Liver (tissue), 9 donors: ENCODE measurements around the gene AKTIP. TPM values are rescaled to one million over a fixed set of nuclear protein-coding genes. Genes with fewer than 3 reads are reported as not detected.

Experiments used
- DNase-seq: peaks from one replicate; pipeline ENCODE4 v3.0.0-alpha.2; 2017; ENCODE audit warnings: low spot score
- H3K27ac ChIP-seq, 2 donors: one replicate each; pipeline ENCODE4 v1.7.0; 2013; ENCODE audit warnings: inconsistent platforms in 2 of 2, low read length in 2 of 2, control low read depth in 1 of 2, low read depth in 1 of 2, mild to moderate bottlenecking in 1 of 2
- H3K27me3 ChIP-seq, 4 donors: one replicate each; pipeline versions ENCODE4 v1.6.1 to v1.7.0; 2013; ENCODE audit warnings: low read length in 3 of 4, inconsistent platforms in 1 of 4, mild to moderate bottlenecking in 1 of 4, moderate library complexity in 1 of 4; ENCODE audit not compliant: control insufficient read depth in 4 of 4, insufficient read depth in 4 of 4
- H3K36me3 ChIP-seq, 4 donors: one replicate each; pipeline versions ENCODE4 v1.6.1 to v1.7.0; 2013; ENCODE audit warnings: low read length in 3 of 4, mild to moderate bottlenecking in 3 of 4, low read depth in 1 of 4, moderate library complexity in 1 of 4; ENCODE audit not compliant: control insufficient read depth in 4 of 4, insufficient read depth in 3 of 4
- H3K4me1 ChIP-seq, 4 donors: one replicate each; pipeline versions ENCODE4 v1.6.1 to v1.7.0; 2013; ENCODE audit warnings: low read length in 3 of 4, mild to moderate bottlenecking in 3 of 4, moderate library complexity in 1 of 4; ENCODE audit not compliant: control insufficient read depth in 4 of 4, insufficient read depth in 4 of 4
- H3K4me3 ChIP-seq, 3 donors: one replicate each; pipeline versions ENCODE4 v1.6.1 to v1.7.0; 2013; ENCODE audit warnings: low read length in 3 of 3, control low read depth in 1 of 3, low read depth in 1 of 3, mild to moderate bottlenecking in 1 of 3
- H3K9ac ChIP-seq, 2 donors: one replicate each; pipeline ENCODE4 v1.7.0; 2013; ENCODE audit warnings: low read length in 2 of 2, mild to moderate bottlenecking in 2 of 2, moderate library complexity in 2 of 2, control low read depth in 1 of 2, low read depth in 1 of 2
- H3K9me3 ChIP-seq, 4 donors: one replicate each; pipeline versions ENCODE4 v1.6.1 to v1.7.0; 2013; ENCODE audit warnings: low read length in 3 of 4; ENCODE audit not compliant: control insufficient read depth in 4 of 4
- ATF3 ChIP-seq: IDR thresholded peaks from 2 replicates; pipeline ENCODE4 v1.6.1; 2016; ENCODE audit warnings: antibody characterized with exemption
- EGR1 ChIP-seq, 2 donors: IDR thresholded peaks; 2 replicates each; pipeline ENCODE4 v1.6.1; 2016 to 2018; ENCODE audit warnings: antibody characterized with exemption in 2 of 2, low read depth in 2 of 2
- FOXA1 ChIP-seq: IDR thresholded peaks from 2 replicates; pipeline ENCODE4 v1.6.1; 2016; ENCODE audit warnings: antibody characterized with exemption
- FOXA2 ChIP-seq: IDR thresholded peaks from 2 replicates; pipeline ENCODE4 v1.6.1; 2016; ENCODE audit warnings: antibody characterized with exemption
- GABPA ChIP-seq, 2 donors: IDR thresholded peaks in 1 of 2; conservative IDR thresholded peaks in 1 of 2; 2 replicates each; pipeline ENCODE4 v1.6.1; 2016; ENCODE audit warnings: antibody characterized with exemption in 2 of 2, mild to moderate bottlenecking in 1 of 2, moderate library complexity in 1 of 2
- HNF4A ChIP-seq, 2 donors: conservative IDR thresholded peaks; 2 replicates each; pipeline ENCODE4 v1.6.1; 2016; ENCODE audit warnings: antibody characterized with exemption in 2 of 2, mild to moderate bottlenecking in 2 of 2
- HNF4G ChIP-seq: IDR thresholded peaks from 2 replicates; pipeline ENCODE4 v1.6.1; 2016; ENCODE audit warnings: antibody characterized with exemption
- JUND ChIP-seq, 2 donors: IDR thresholded peaks; 2 replicates each; pipeline ENCODE4 v1.6.1; 2016; ENCODE audit warnings: antibody characterized with exemption in 2 of 2
- REST ChIP-seq: IDR thresholded peaks from 2 replicates; pipeline ENCODE4 v1.6.1; 2016; ENCODE audit warnings: antibody characterized with exemption, mild to moderate bottlenecking
- SP1 ChIP-seq: IDR thresholded peaks from 2 replicates; pipeline ENCODE4 v1.6.1; 2018; ENCODE audit warnings: antibody characterized with exemption, mild to moderate bottlenecking
- TAF1 ChIP-seq: conservative IDR thresholded peaks from 2 replicates; pipeline ENCODE4 v1.6.1; 2016; ENCODE audit warnings: antibody characterized with exemption, mild to moderate bottlenecking
- YY1 ChIP-seq: IDR thresholded peaks from 2 replicates; pipeline ENCODE4 v1.6.1; 2016; ENCODE audit warnings: antibody characterized with exemption, mild to moderate bottlenecking
- ZBTB33 ChIP-seq: IDR thresholded peaks from 2 replicates; pipeline ENCODE4 v1.6.1; 2016; ENCODE audit warnings: antibody characterized with exemption
- WGBS: extraction: QIAGEN DNeasy Blood & Tissue Kit; methylation state at CpG from one replicate; pipeline ENCODE4 v1.1.7; 2013; 5-methylcytosine and 5-hydroxymethylcytosine counted together
- polyA plus RNA-seq, 2 donors: library from polyadenylated mRNA; stranded (reverse) in 1 of 2; unstranded in 1 of 2; fragments of 200-250 nt in 1 of 2; fragments of >200 nt in 1 of 2; fragmentation: Nextera tagmentation in 1 of 2; extraction: Ambion mirVana in 1 of 2; gene quantifications; one replicate each; pipeline versions ENCODE4 v1.2.1 to v1.2.3, GENCODE V29; 2013 to 2015
- total RNA-seq, 2 donors: library from RNA; depleted of rRNA; stranded (reverse); fragments of >200 nt; gene quantifications; one replicate each; pipeline ENCODE4 v1.2.3, GENCODE V29; 2014
- donor health status: healthy.
- donor health status: healthy.
- donor health status: healthy.
- donor health status: healthy.
- donor health status: healthy.

The AKTIP gene
- total and polyA plus RNA-seq, 4 donors, result 7.5 to 47.1 (median 20.4) TPM

GRCh38 chr16:53507464-53508179 is 4.6 kb upstream of the AKTIP start:
- H3K4me3 ChIP-seq, result no peak overlapping the region
- no peaks in the 10 kb centered on the region for H3K36me3 ChIP-seq
- WGBS, result 88% methylated on average over 12 of the region's 12 CpGs
- no peaks in the 10 kb centered on the region for H3K9me3 ChIP-seq
- no peak overlapping the region for H3K27ac ChIP-seq
- no peak for DNase-seq
- H3K27me3 ChIP-seq, result no peaks in the 10 kb centered on the region
- H3K4me1 ChIP-seq, result peaks cover 12 to 46% (median 39%) of the 10 kb centered on the region in 4 donors
- no peak for TF ChIP-seq FOXA2
- no peak for TF ChIP-seq TAF1
- no peak for TF ChIP-seq YY1
- no peak for TF ChIP-seq JUND (IDR thresholded peaks at IDR 0.05)
- no peak for TF ChIP-seq EGR1 (IDR thresholded peaks at IDR 0.05; ENCODE audit: low read depth in 2 of 2)
- no peak for TF ChIP-seq HNF4G
- TF ChIP-seq GABPA (IDR thresholded peaks at IDR 0.05 in 1 of 2, conservative IDR thresholded peaks at IDR 0.05 in 1 of 2), result no peak
- TF ChIP-seq SP1, result no peak
- H3K9ac ChIP-seq, result no peak overlapping the region

GRCh38 chr16:53506254-53506653 is 3.2 kb upstream of the AKTIP start:
- no peak for TF ChIP-seq FOXA1
- no peak for TF ChIP-seq FOXA2
- TF ChIP-seq TAF1, result no peak
- TF ChIP-seq SP1, result no peak
- no peak for TF ChIP-seq JUND (IDR thresholded peaks at IDR 0.05)
- TF ChIP-seq HNF4A (conservative IDR thresholded peaks at IDR 0.05), result no peak
- no peak for TF ChIP-seq EGR1 (IDR thresholded peaks at IDR 0.05; ENCODE audit: low read depth in 2 of 2)
- TF ChIP-seq YY1, result no peak
- no peak for TF ChIP-seq REST
- TF ChIP-seq ZBTB33, result no peak
- TF ChIP-seq GABPA (IDR thresholded peaks at IDR 0.05 in 1 of 2, conservative IDR thresholded peaks at IDR 0.05 in 1 of 2), result no peak
- no peak for TF ChIP-seq ATF3
- Histone ChIP-seq H3K27me3 (no peaks in the 10 kb centered on the region), H3K4me3 (no peak overlapping the region), H3K9ac (no peak overlapping the region), H3K36me3 (no peaks in the 10 kb centered on the region), H3K27ac (no peak overlapping the region), H3K4me1 (peaks cover 15 to 45% (median 40%) of the 10 kb centered on the region in 4 donors), H3K9me3 (no peaks in the 10 kb centered on the region)
- no peak for DNase-seq
- 98% methylated on average over 3 of the region's 3 CpGs for WGBS
